ENCODE measurements around the gene MAPKAPK2.
"Not testable (repeated sequence)": the region's sequence is repeated elsewhere in the genome, so short reads cannot be mapped to it uniquely, and the experiment has no call there.

Gene MAPKAPK2

DNA sequence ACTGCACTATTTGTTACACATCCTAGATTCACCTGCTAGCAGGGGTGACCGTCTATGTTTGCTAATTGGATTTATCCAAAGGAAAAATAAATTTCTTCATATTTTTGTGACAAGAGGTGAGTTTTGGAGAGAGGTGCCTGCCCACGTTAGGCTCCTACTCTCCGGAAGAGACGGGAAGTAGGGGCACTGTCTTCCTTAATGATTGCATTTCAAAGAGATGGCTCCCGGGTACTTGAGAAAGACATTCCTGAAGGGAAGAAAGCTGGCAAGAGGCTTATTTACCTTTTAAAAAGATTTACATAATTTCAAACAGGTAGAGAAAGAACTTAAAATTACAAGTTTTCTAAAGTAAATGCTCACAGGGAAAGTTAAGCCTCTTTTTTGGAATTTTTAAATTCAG, 67.2 kb downstream of the MAPKAPK2 start:
- no peak for DNase-seq

GRCh38 chr1:206752481-206752880, 67.8 kb downstream of the MAPKAPK2 start:
- no peak for DNase-seq

DNA sequence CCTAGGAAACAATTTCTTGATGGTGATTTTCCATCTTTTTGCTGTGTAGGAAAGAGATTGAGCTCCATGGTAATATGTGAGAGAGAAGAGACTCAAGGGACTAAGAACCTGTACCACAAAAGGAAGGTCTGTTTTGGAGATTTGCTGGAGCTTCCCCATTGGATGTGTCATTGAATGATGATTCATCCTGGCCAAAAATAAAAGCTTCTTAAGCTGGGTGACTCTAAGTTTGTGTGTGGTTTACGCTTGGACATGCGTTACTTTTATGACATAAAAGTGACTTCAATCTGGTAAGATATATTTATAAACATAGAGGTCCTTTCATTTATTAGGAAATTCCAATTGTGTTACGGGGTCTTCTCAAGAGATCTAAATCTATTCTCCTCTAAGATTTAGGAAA, 68.4 kb downstream of the MAPKAPK2 start:
- DNase-seq, result no peak

GRCh38 chr1:206754011-206754410, 69.3 kb downstream of the MAPKAPK2 start:
- no peak for DNase-seq

- no peak for DNase-seq
Measured at GRCh38 chr1:206757524-206758266, 73.0 kb downstream of the MAPKAPK2 start.

GRCh38 chr1:206760590-206760989, 75.9 kb downstream of the MAPKAPK2 start:
- DNase-seq, result no peak

DNA sequence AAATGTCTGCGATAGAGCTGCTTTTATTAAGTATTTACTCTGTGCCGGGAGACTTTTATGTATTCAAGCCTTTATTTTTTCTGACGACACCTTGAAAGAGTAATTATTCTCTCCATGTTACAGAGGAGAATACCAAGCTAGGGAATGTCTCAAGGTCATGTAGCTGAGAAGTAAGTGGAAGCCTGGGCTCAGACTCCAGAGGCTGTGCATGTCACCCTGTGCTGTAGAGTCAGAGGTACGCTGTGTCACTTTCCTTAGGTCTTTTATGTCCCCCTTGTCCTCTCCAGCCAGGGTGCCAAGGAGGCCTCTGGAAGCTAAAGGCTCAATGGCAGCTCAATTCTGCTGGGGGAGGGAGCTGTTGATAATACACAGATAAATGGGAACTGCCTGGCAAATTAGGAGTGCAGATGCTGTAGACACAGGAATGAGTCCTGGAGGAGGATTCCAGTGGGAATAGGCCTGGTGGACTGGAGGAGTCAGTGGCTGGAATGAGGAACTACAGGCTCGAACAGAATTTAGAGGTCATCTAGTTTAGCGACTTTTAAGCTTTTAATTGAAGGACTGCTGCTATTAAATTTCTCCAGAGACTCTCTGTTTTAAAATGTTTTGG, 76.6 kb downstream of the MAPKAPK2 start:
- DNase-seq, result no peak

DNA sequence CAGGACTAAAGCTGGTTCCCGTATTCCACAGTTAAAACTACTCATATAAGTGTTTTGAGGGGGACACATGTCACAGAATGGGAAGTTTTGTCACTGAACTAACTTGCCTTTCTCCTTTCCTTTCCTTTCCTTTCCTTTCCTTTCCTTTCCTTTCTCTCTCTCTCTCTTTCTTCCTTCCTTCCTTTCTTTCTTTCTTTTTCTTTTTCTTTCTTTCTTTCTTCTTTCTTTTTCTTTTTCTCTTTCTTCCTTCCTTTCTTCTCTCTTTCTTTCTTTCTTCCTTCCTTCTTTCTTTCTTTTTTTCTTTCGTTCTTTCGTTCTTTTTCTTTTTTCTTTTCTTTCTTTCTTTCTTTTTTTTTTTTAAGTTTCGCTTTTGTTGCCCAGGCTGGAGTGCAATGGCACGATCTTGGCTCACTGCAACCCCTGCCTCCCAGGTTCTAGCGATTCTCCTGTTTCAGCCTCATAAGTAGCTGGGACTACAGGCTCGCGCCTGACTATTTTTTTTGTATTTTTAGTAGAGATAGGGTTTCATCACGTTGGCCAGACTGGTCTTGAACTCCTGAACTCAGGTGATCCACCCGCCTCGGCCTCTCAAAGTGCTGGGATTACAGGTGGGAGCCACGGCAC, 78.1 kb downstream of the MAPKAPK2 start:
- not testable (repeated sequence) for DNase-seq

GRCh38 chr1:206765771-206766170, 81.1 kb downstream of the MAPKAPK2 start:
- DNase-seq, result not testable (repeated sequence)

GRCh38 chr1:206766251-206766856, 81.6 kb downstream of the MAPKAPK2 start:
- no peak for DNase-seq

- DNase-seq, result no peak
Measured at GRCh38 chr1:206768472-206769303, 84.0 kb downstream of the MAPKAPK2 start.

DNA sequence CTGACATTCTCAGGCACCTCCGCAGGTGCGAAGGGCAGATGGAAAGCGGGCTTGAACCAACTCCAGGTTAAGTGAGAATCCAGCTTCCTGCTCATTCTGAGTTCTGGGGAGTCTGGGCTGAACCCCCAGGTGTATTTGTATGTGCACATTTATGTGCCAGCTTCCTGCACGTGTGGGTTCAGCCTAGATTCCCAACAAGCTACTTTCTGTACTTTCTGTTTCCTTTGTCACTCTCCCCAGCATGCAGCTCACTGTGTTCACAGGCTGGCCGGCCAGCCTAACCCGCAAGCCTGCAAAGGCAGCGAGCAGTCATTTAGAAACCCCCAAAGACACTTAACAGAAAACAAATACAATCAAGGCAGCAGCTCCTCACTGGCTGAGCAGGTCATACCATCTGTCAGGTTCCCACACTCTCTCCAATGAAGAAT, 84.6 kb downstream of the MAPKAPK2 start:
- no peak for DNase-seq

GRCh38 chr1:206770531-206771337, 86.0 kb downstream of the MAPKAPK2 start, which contains the start of gene IL19:
Gene IL19, plus strand, starts transcription at chr1:206770773. Its CDS starts 65,890 bp downstream, at chr1:206836663.
- peak; percentile 47 for DNase-seq

DNA sequence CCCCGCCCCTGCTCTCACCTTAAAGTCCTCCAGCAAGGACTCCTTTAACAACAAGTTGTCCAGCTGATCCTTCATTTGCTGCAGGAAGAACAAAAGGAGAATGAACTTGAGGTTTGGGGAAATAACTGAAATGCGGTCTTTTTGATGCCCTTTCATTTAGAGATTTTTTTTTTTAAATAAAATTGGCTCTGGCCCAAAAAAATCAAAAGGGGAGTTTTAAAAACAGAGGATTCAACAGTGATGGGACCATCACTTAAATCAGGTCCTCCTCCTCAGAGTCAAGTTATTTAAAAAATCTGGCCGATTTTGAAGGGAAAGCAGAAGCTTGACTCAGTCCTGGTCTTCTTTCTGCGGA, 86.6 kb downstream of the MAPKAPK2 start:
- DNase-seq, result no peak

- no peak for DNase-seq
Measured at GRCh38 chr1:206772243-206772937, 87.7 kb downstream of the MAPKAPK2 start, which contains the start of gene IL10. Gene IL10, minus strand, starts transcription at chr1:206772494. Its CDS starts 59 bp downstream, at chr1:206772435.

DNA sequence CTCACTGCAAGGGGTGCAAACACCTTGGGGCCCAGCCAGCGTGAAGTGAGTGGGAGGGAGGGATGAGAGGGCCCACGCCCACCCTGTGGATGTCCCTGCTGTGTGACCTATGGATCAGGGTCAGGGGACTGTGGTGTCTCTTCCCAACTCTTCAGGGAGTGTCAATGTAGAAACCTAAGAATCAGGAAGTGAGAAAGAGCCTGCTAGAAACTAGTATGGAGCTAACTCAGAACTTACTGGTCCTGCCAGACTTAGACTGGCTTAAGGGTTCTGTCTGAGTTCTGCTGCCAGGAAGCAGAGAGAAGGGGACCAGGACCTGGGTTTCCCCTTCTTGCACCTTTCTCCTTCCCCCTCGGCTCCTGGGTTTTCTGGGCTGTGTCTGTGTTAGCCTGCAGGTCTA, 89.4 kb downstream of the MAPKAPK2 start:
- no peak for DNase-seq

GRCh38 chr1:206776229-206776628, 91.5 kb downstream of the MAPKAPK2 start:
- DNase-seq, result no peak

DNA sequence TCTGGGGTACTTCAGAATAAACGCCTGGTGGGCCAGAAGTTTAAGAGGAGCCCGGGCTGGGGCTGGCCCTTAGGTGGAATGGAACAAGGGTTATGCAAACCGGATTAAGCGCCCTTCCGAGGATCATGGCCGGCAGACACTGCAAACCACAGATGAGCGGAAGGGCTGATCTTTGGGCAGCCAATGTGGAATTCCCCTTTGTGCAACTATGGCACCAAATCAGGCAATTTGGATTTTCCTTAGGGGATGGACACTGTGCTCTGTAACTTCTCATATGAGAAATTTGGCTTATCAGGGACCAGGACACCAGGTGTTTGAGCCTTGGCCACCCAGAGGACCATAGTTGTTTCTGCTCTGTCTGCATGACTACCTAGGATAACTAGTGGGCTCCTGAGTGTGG, 93.3 kb downstream of the MAPKAPK2 start:
- no peak for DNase-seq

GRCh38 chr1:206778911-206779310, 94.2 kb downstream of the MAPKAPK2 start:
- DNase-seq, result not testable (repeated sequence)

DNA sequence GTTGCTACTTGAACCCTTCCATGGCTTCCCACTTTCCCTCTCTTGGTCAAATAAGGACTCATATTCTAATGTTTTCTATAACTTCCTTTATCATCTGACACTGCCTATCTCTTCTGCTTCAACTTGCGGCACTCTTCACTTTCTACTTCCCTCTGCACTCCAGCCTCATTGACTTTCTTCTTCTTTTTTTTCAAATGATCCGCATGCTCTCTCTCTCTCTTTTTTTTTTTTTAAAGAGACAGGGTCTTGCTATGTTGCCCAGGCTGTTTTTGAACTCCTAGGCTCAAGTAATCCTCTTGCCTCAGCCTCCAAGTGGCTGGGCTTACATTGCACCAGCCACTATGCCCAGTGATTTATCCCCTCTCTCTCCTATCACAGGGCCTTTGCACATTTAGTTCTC, 94.9 kb downstream of the MAPKAPK2 start:
- DNase-seq, result no peak

DNA sequence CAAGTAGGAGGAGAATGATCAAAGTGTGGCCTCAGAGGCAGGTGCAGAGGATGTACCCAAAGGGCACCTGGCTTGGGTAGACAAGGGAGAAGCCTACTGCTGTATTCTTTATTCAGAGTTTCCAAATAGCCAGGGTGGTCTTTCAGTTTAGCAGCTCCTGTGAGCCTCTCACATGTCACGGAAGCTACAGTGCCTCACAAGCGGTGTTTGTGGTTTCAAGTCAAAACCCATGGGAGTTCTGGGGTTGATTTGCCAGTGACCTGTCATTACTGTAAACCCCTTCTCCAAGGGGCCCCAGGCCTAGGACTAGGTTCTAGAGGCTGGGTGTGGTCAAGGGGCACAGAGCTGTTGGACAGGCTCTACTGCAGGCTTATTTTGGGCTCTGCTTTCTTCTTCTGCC, 97.7 kb downstream of the MAPKAPK2 start:
- DNase-seq, result no peak
